Measurements from ENCODE around the gene GNPTAB. TPM values are rescaled to one million over a fixed set of nuclear protein-coding genes. Genes with fewer than 3 reads are reported as not detected.

The GNPTAB gene
- total and polyA plus RNA-seq, 2 of the 4 experiments (the other 2 are of a cell fraction) = 16.0 to 24.2 TPM

DNA sequence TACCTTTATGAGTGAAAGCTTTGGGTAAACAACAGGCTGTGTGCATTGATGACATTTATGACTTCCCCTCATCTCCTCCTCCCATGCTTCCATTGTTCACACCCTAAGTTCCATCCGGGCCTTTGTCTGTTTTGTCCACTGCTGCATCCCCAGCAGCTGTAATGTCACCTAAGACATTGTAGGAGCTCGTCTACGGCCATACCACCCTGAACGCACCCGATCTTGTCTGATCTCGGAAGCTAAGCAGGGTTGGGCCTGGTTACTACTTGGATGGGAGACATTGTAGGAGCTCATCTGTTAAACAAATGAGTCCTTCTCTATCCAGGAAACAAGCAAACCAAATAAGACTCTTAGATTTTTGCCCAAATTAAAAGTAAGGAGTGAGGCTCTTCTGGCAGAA is 51.1 kb downstream of the GNPTAB start:
- Histone ChIP-seq H4K91ac (ENCODE audit: insufficient read depth, low read depth, low read length) (no peak overlapping the region), H3K9me1 (ENCODE audit: insufficient read depth, low read length) (peaks cover 12% of the 10 kb centered on the region), H3K36me3 (ENCODE audit: control insufficient read depth, insufficient read depth, low read length) (peaks cover 2% of the 10 kb centered on the region; the same call in 1 of the 2 replicates), H4K20me1 (ENCODE audit: insufficient read depth, low read length) (no peaks in the 10 kb centered on the region), H2AK9ac (replicated peaks; ENCODE audit: low read depth, low read length, poor library complexity) (no peak overlapping the region), H3K4me3 (ENCODE audit: insufficient read depth, low read depth, low read length) (no peak overlapping the region), H2BK120ac (ENCODE audit: low read depth, low read length) (no peak overlapping the region), H3K9ac (ENCODE audit: low read depth, low read length) (no peak overlapping the region), H3K23ac (ENCODE audit: low read depth, low read length) (no peak overlapping the region), H2AFZ (replicated peaks; ENCODE audit: low read length, poor library complexity) (no peak overlapping the region), H3K56ac (ENCODE audit: extremely low read depth, insufficient read depth, low read length) (no peak overlapping the region), H3K4me1 (ENCODE audit: control insufficient read depth, insufficient read depth, low read length) (peaks cover 9% of the 10 kb centered on the region), H3K27me3 (ENCODE audit: control insufficient read depth, insufficient read depth, low read length) (no peaks in the 10 kb centered on the region), H3K79me1 (ENCODE audit: low read depth in 1 of 2, low read length in 2 of 2) (no peaks in the 10 kb centered on the region; a peak in 2 of 4 replicates), H3K9me3 (ENCODE audit: control insufficient read depth, insufficient read depth, low read length) (no peaks in the 10 kb centered on the region), H2BK20ac (ENCODE audit: low read depth, low read length) (no peak overlapping the region), H3K4me2 (ENCODE audit: low read depth, low read length) (no peak overlapping the region), H4K8ac (ENCODE audit: low read depth in 2 of 2, low read length in 2 of 2) (no peak overlapping the region), H4K5ac (ENCODE audit: low read depth, low read length) (no peak overlapping the region), H2AK5ac (ENCODE audit: low read depth, low read length) (no peak overlapping the region), H3K14ac (replicated peaks; ENCODE audit: low read depth, low read length) (no peak overlapping the region), H3K4ac (ENCODE audit: low read depth, low read length) (no peak overlapping the region), H3K18ac (ENCODE audit: low read depth, low read length) (no peak overlapping the region), H2BK5ac (ENCODE audit: low read depth, low read length, poor library complexity, severe bottlenecking) (no peak overlapping the region), H2BK15ac (ENCODE audit: low read depth, low read length) (no peak overlapping the region), H3K27ac (ENCODE audit: insufficient read depth, low read length) (no peak overlapping the region)
- ATAC-seq (ENCODE audit: low read depth) (no peak), DNase-seq (no peak)
- ChIA-PET CTCF (interaction anchor here (0.7 kb wide), 1 partner anchor 51 kb away, joined by 3 read pairs; the partner anchor contains the start of gene GNPTAB), POLR2A (ENCODE audit: unreplicated experiment) (no interaction called here)
- TF ChIP-seq RFX5 (IDR thresholded peaks at IDR 0.05; ENCODE audit: low read depth, low read length) (no peak), CHD1 (IDR thresholded peaks at IDR 0.05; ENCODE audit: low read depth, low read length) (no peak), RCOR1 (IDR thresholded peaks at IDR 0.05; ENCODE audit: insufficient replicate concordance, low read length) (no peak), CEBPB (IDR thresholded peaks at IDR 0.05; ENCODE audit: low read depth, low read length) (no peak), MAZ (IDR thresholded peaks at IDR 0.05; ENCODE audit: borderline replicate concordance, low read depth, low read length) (no peak), RAD21 (IDR thresholded peaks at IDR 0.05; ENCODE audit: low read length) (no peak), FOS (IDR thresholded peaks at IDR 0.05; ENCODE audit: low read depth, low read length) (no peak), BHLHE40 (IDR thresholded peaks at IDR 0.05; ENCODE audit: low read depth, low read length) (no peak), SMC3 (IDR thresholded peaks at IDR 0.05; ENCODE audit: low read depth, low read length) (no peak)
- TF ChIP-seq, protein P1, sequence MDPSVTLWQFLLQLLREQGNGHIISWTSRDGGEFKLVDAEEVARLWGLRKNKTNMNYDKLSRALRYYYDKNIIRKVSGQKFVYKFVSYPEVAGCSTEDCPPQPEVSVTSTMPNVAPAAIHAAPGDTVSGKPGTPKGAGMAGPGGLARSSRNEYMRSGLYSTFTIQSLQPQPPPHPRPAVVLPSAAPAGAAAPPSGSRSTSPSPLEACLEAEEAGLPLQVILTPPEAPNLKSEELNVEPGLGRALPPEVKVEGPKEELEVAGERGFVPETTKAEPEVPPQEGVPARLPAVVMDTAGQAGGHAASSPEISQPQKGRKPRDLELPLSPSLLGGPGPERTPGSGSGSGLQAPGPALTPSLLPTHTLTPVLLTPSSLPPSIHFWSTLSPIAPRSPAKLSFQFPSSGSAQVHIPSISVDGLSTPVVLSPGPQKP (IDR thresholded peaks at IDR 0.05; ENCODE audit: borderline replicate concordance, low read depth, low read length) = no peak
- TF ChIP-seq, protein P2, sequence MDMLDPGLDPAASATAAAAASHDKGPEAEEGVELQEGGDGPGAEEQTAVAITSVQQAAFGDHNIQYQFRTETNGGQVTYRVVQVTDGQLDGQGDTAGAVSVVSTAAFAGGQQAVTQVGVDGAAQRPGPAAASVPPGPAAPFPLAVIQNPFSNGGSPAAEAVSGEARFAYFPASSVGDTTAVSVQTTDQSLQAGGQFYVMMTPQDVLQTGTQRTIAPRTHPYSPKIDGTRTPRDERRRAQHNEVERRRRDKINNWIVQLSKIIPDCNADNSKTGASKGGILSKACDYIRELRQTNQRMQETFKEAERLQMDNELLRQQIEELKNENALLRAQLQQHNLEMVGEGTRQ (IDR thresholded peaks at IDR 0.05; ENCODE audit: low read depth, low read length) = no peak
- BruUV-seq (replicated peaks) = no TSS peak
- intact Hi-C loops (cut with micrococcal nuclease) (loop anchor here (10.0 kb wide), 2 partner anchors 315 to 985 kb away; no protein-coding TSS in a partner anchor), dilution Hi-C loops (cut with HindIII; ENCODE audit: low sequenced_read_pairs, unreplicated experiment) (no loop called here), in situ Hi-C loops (cut with MboI; ENCODE audit: low sequenced_read_pairs) (loop anchor here (5.0 kb wide), 1 partner anchor 48 kb away; no protein-coding TSS in a partner anchor)
- WGBS, 2 experiments (ENCODE audit: extremely low coverage in 2 of 2, insufficient read length in 1 of 2) = no CpG with 5 or more reads among the region's 6 CpGs
